IPS-NIHi7 (cell line): Measurements from ENCODE around the gene CAMK2B.
"Not testable (repeated sequence)": the region's sequence is repeated elsewhere in the genome, so short reads cannot be mapped to it uniquely, and the experiment has no call there.

ENCODE experiments used
- DNase-seq: peaks from one replicate; pipeline ENCODE4 v3.0.0; 2012; ENCODE audit warnings: mixed read lengths; ENCODE audit errors: extremely low spot score

CAMK2B gene

DNA sequence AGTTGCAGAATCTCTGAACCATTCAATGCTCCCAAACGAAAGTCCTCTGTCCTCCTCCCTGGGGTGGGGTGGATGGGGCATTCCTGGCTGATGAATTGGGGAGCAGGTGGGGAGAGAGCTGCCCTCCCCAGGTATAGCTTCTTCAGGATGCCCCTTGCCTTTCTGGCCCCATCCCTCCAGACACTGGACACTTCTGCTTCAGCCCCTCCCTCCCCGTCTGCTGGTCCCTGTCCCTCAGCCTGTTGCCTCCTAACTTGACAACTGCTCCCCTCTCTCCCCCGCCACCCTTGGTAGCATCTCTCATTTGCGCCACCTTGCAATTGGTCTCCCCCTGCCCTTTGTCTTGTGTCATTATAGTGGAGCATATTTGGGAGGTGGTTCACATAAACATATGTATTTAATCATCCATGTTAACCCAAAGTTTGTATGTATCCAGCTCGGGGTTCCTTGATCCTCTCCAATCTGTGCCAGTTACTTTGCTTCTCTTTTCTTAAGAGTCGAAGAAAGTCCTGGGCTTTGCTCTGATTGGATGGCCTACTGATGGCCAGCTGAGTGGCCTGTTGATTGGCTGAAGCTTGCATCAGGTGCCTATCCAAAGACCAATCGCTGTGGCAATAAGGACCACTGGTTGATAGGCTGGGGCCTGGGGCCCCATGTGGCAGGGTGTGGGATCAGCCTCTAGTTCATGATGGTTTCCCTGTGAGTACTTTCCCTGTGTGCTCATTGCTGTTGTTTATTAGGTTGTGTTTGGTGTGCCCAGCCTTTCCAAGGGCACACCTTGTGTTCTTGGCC lies 132.2 kb downstream of the CAMK2B start:
- DNase-seq = peak; percentile 37

DNA sequence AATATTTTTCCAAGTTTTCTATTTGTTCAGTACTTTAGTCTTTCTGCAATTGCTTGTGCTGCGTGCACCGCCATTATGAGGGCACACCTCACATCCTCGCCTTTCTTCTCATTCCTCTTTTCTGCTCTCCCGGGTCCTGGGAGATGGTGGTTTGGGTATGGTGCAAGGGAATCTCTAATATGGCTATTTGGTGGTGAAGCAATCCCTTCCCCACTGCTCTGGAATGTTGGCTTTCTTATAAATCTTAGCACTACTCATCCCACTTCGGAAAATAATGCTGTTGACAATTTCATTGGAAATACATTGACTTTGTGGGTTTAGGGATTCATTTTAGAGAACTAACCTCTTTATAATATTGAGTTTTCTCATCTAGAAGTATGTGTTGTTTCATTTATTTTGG lies 134.2 kb downstream of the CAMK2B start:
- no peak for DNase-seq

DNA sequence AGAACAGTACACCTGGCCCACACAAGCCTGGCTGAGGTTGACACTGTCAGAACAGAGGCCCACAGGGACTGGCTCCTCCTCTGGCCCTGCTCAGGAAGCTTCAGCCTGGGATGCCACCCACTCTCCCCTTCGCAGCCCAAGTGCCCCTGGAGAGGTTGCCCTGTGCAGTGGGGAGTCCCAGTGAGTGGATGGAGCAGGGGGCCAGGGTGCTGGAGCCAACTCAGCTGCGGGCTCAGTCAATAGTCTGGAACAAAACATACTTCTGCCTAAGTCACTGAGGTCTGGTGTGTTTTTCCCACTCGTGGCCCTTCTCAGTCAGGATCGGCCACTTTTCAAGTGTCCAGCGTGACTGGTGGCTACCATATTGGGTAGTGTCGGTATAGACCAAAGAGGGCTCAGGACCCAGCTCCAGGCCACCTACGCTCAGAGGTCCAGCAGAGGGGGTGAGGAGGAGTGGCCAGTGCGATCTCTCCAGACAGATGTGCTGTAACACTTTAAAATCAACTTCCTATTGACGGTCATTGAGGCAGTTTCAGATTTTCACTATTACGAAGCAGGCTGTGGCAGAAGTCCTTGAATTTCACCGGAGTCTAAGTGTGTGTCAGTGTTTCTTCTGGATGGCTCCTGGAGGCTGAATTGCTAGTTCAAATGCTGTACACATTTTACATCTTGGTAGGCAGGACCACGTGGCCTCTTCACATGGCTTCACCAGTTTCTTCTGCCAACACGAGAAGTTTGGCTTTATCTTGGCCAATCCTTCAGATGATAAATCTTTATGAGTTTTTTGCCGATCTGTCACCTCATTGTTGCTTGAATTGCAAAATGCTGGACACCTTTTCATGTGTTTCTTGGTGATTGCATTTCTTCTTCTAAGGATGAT lies 135.2 kb downstream of the CAMK2B start:
- DNase-seq = no peak

DNA sequence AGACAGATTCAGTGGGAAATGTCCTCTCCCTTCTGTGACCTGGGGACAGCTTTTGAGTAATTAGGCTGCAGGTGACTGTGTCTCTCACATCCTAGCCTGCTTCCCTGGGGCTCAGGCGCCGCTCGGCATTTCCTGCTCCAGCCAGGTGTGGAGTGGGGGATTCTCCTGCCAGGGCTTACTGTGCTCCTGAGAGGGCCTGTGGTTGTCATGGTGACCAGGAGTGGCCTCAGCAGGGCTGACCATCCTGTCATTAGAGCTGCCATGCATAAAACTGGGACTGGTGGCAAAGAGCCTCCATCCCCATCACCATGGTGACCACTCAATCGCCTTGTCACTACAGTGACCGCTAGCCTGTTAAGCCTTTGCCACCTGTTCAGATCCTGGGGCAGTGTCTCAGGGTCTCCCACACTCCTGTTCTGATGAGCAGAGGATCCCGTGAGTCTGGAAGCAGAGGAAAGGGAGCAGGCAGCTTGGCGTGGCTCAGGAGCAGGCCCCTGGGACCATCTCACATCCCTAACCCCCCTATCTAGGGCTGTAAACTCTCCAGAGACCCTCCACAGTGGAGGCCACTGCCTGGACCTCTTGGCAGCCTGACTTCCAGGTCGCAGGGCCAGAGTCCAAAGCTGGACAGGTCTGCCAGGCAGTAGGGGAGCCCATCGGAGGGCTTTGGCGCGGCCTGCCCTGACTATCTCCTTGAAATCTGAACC lies 136.0 kb downstream of the CAMK2B start, which contains the start of gene GCK:
Gene GCK (minus strand): TSS at position 154 of the 707 bp plus-strand sequence. CDS start 486 bp downstream, outside the sequence.
- no peak for DNase-seq

DNA sequence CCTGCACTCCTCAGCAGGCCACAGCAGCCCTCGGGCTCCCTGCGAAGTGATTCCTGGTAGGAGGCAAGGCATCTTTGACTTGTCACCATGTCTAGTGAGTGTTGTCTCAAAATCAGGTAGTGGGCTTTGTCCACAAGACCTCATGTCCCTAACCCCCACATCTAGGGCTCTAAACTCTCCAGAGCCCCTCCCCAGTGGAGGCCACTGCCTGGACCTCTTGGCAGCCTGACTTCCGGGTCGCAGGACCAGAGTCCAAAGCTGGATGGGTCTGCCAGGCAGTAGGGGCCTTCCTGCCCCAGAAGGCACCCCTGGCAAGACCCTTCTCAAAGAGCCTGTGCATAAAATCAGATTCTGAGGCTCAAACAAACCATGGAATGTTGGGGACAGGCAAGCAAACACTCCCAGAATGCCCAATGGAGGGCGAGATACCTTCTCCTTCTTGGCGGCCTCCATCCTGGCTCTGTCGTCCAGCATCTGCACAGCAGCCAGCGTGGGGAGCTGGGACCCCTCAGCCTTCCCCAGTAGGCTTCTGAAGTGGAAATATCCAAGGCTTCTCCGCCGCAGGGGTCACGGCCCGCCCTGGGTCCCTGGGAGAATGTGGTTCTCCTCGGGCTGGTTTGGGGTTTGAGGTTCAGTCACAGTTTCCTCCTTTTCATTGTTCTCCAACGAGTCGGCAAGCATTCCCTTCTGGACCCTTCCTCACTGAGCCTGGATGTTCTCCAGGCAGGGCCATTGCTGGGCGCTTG lies 136.7 kb downstream of the CAMK2B start:
- DNase-seq = no peak

DNA sequence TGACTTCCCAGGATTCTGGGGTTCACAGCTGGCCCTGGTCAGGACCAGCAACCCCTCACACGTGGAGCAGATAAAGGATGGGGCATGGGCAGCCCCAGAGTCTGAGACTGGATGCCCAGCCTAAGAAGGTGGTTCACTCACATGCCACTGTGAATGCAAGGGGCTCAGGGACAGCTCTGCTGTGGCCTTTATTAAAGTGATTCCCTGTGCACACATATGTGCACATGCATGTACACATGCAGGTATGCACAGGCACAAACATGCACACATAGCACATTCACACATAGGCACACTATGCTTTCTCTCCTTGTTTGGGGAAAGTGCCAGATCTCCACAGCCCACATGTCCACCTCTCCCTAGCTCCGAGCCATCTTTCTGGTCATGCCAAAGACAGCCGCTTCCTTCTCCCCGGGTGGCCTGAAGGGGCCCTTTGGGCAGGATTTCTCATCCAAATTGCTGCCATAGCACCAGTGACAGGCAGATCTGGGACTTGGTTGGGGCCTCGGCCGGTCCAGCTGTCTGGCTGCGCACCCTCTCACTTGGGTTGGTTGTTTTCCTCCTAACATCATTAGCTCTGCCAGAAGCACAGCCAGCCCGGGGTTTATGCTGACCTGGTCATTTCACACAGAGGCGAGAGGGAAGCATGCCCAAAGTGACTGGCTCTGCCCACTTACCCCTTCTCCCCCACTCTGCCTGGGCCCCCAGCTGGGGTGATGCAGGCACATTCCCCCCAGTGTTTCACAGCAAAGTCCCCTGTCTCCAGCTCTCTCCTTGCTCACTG lies 137.6 kb downstream of the CAMK2B start:
- DNase-seq = no peak

DNA sequence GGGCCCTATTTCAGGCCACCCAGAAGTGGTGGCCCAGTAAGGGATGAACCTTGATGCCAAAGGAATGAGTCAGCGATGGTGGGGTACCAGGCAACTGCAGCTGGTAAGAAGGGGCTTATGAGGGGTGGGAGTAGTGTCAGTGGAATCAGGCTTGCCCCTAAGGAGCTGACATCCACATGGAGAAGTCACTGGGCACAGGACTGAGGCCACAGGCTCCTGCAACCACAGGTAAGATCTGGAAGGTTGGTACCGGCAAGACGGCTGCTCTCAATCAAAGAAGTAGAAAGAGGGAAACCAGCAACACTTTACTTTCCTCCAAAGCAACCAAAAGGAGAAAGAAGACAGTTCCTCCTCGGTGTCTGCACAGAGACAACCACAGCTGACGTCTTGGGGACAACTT lies 138.7 kb downstream of the CAMK2B start:
- no peak for DNase-seq

DNA sequence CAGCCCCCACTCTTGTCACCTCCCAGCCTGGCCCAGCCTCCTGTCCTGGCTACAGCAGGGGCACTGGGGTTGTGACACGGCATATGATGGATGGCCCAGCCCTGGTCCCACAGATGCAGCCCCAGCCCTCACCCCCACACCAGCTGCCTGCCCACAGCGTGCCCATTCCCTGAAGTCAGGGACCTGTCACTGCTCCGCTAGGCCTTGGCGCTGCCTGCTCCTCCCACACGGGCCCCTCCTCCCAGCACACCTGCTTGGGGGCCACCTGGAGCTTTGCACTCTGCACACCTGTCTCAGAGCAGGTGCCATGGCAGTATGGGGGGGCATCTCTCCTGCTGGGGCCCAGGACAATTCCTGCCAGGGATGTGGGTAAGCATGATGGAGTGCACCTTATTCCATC lies 139.7 kb downstream of the CAMK2B start:
- no peak for DNase-seq

DNA sequence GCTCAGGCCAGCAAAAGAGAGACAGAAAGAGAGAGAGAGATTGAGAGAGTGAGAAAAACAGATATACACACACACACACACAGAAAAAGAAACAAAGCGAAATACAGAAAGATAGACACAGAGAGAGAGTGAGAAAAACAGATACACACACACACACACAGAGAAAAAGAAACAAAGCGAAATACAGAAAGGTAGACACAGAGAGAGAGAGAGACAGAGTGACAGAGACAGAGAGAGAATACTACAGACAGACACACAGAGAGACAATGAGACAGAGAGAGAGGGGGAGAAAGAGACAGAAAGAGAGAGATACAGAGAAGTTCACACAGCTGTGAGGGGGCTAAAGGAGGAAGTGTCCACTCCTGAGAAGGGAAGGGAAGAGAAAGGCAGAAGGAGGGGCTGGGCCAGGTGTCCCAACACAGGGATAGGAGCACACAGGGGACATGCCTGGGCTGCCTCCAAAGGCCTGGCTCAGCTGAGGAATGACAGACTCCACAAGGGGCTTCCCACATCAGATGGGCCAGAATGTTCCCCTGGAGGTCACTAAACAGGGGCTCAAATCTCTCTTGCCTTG lies 140.4 kb downstream of the CAMK2B start:
- DNase-seq = no peak

DNA sequence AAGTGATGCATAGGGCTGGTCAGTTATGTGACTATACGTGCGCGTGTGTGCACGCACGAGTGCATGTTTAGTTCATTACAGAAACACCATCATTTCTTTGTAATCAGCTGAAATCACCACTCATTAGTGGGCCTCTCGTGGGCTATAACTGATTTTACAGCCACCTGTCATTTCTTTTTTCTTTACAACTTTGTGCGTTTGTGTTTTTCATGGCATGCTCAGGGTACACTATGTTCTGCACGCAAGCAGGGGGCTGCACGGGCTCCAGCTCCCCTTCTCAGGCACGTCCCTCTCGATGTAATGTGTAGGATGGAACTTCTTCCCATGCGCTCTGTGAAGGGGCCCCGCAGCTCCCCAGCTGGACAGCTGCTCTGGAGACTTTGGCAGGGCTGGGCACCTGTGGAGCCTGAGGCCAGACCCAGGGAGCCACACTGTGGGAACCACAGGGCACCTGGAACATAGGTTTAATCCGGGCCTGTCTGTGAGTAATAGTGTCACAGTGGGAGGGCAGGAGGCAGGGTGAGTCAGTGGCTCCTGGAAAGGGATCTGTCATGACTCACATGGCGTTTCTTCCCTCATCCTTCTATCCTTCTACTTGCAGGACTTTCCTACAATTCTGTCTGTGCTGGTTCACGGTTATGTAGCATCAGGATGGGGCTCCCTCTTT lies 141.1 kb downstream of the CAMK2B start:
- DNase-seq = peak; percentile 64

DNA sequence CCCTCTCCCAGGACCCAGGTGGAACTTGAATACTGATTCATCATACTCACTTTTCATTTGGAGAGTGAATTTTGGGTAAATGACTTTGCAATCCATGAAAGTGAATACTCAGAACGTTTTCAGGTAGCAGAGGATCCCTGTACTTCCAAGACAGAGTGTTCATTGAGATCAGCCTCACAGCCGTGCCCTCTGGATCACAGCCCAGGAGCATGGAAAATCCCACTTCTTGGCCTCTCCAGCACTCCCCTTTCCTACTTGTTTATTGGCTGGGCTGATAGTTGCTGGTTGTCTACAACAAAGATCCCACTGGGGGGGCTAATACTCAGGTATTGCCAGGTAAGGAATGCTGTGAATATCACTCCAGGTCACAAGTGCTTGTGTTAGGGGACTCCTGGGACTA lies 142.0 kb downstream of the CAMK2B start:
- DNase-seq = no peak

DNA sequence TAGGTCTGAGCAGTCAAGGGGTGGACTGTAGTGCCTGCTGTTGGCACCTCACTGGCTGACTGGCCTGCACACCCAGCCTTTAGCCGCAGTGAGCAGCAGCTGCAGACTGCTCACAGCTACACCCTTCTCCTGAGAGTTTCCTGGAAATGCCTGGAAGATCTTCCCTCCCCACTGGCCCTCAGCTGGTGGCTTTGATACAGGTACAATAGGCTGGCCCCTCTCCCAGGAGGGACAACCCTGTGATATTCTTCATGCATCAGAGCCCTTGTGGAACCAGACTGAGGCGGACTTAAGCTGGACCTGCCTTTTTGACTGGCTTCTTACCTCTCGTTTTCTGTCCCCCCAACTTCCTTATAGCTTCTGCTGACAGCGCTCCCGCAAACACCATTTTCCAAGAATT lies 142.6 kb downstream of the CAMK2B start:
- DNase-seq = no peak

DNA sequence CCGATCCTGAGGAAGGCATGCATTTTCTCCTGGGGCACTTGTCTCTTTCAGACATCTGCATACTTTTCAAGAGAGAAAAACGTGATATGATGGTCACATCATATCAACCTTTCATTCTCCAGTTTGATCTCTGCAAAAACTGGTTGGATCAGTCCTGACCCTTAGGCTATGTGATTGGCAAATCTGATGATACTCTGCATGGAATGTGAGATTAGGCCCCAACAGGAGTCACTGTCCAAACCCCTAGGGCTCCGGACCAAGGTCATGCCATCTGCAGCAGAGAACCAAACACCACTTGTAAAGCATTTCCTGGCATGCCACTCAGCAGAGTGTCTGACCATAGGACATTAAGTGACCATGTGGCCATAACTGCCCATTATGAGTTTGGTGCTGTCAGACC lies 144.8 kb downstream of the CAMK2B start:
- no peak for DNase-seq

DNA sequence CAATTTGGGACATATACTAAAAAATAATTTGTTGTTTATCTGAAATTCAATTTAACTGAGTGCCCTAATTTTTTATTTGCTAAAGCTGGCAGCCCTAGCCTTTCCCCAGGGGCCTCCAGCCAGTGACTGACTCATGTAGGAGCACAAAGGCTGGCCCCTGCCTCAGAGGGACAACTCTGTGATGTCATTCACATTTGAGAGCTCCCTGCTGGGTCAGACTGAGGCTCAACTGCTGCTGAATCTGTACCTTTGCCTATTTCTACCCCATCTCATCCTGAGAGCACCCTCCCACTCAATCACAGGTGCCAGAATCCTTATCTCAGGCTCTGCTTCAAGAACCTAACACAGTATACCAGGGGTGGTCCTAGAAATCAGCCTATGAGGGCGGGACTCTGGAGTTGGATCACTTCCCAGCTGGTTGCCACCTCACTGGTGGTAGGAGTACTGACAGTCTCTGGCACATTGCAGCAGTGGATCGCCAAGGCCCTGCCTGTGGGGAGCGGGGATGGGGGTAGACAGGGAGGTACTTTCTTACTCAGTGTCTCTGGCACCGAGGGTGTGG lies 147.7 kb downstream of the CAMK2B start:
- DNase-seq = no peak

DNA sequence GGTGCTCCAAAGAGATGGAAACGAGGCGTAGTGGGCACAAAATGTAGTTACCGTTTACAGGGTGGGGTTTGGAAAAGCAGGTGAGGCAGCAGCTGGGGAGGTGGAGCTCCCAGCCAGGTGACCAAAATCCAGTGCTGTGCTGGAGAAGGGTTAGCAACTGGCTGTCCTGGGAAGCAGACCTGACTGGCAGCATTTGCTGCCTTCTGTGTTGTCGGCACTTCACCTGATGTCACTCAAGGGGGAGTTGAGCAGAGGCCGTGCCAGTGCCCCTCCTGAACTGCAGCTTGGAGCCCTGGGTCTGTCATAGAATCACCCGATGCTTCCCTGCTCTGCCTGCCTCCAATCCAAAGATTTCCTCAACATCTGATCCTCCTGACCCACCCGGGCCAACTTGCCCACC lies 148.9 kb downstream of the CAMK2B start:
- DNase-seq = no peak

DNA sequence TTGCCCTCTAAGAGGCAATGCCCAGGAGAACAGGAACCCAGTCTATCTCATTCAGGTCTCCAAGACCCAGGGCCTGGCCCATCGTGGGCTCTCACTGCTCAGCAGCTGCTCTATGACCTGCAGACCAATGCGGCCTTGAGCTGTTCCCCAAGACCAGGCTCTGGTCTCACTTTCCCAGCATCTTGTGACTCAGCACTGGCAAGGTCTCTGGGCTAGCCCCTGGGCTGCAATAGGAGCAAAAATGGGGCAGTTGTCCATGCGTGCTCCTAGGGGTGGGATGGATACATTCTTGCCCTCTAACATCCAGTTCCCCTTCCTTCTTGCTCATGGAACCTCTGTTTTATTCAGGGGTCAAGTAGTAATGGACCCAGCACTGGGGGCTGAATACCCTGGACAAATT lies 149.7 kb downstream of the CAMK2B start:
- DNase-seq = no peak

DNA sequence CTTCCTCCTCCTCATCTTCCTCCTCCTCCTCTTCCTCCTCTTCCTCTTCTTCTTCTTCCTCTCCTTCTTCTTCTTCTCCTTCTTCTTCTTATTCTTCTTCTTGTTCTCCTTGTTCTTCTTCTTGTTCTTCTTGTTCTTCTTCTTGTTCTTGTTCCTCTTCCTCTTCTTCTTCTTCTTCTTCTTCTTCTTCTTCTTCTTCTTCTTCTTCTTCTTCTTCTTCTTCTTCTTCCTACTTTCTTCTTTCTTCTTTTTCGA lies 150.8 kb downstream of the CAMK2B start:
- not testable (repeated sequence) for DNase-seq

DNA sequence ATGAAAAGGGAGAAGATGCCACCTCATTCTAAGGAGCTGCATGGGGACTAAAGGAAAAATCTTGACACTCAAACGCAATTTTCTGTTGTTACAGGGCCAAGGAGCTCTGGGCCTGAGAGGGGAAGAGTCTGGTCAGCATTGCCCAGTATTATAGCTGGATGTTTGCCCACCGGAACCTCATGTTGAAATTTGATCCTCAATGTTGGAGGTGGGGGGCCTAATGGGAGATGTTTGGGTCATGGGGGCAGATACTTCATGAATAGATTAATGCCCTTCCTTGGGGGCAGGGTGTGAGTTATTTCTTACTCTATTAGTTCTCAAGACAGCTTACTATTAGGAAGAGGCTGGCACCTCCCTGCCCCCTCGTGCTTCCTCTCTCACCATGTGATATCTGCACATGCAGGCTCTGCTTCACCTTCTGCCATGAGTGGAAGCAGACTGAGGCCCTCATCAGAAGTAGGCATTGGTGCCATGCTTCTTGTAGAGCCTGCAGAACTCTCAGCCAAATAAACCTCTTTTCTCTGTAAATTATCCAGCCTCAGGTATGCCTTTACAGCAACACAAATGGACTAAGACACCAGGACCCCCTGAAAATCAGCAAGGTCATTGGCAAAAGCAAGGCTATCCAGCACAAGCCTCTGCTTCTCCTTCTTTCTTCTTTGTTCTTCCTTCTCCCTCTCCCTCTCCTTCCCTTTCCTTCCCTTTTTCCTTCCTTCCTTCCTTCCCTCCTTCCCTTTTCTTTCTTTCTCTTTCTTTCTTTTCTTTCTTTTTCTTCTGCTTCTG lies 151.3 kb downstream of the CAMK2B start:
- no peak for DNase-seq

DNA sequence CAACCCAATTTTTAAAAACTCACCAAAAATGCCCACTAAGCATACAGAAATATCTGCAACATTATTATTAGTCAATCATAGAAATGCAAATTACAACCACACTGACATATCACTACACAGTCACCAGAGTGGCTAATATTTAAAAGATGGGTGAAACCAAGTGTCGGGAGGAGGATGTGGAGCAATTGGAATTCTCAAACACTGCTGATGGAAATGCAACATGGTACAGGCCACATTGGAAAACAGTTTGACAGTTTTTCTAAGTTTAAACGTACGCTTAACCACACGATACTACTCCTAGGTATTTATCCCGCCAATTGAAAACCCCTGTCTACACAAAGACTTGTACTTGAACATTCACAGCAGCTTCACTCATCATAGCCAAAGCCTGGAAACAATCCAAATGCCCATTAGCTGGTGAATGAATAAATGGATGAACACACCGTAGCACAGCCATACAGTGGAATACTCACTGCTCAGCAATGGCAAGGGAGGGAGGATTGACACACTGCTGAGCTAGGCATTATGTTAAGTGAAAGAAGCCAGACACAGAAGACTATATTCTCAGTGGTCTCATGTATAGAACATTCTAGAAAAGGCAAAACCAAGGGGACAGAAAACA lies 152.5 kb downstream of the CAMK2B start:
- no peak for DNase-seq
